ENCODE data around the gene PHC2.

PHC2 gene

DNA sequence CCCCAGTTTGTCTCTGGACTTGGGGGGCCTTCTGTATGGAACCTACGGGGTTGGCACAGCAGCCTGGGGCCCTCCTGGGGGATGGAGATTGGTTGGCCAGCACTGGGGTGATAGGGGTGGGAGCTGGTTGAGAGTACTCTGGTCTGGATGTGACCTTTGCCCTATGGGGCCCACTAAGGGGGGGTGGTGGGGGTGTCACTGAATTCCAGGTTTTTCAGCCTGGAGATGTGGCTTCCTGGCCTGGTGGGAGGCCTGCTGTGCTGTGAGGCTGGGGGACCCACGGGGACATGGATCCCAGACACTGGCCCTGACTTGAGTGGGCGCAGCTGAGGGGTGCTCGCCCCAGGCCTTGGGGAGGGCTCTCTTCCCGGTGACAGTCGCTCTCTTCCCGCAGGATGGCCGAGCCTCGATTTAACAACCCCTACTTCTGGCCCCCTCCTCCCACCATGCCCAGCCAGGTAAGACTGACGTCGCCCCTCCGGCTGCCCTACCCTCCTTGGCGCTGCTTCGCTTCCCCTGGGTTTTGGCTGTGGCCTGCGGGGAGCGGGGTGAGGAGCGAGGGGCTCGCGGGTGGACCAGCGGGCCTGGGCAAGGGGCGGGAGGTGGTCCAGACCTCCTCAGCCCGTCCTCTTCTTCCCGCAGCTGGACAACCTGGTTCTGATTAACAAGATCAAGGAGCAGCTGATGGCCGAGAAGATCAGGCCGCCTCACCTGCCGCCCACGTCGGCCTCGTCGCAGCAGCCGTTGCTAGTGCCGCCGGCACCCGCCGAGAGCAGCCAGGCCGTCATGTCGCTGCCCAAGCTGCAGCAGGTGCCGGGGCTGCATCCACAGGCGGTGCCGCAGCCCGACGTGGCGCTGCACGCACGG is 155.0 kb downstream of the PHC2 start:
- POLR2A ChIA-PET, result no interaction called here
- no peaks in the 10 kb centered on the region for H3K9me3 ChIP-seq (ENCODE audit: control insufficient read depth, insufficient read depth, low read depth, low read length)
- no peak overlapping the region for H3K4me3 ChIP-seq (ENCODE audit: low read depth, low read length)
- no peak overlapping the region for H3K27ac ChIP-seq (ENCODE audit: extremely low read depth, low read depth, low read length)
- TF ChIP-seq ZNF580 (tag by site-specific recombination; IDR thresholded peaks at IDR 0.05) (no peak), KLF17 (tag by site-specific recombination; IDR thresholded peaks at IDR 0.05) (no peak), REPIN1 (tag by site-specific recombination; IDR thresholded peaks at IDR 0.05; ENCODE audit: low read depth) (no peak), ZSCAN30 (tag by site-specific recombination; IDR thresholded peaks at IDR 0.05) (no peak), ZNF155 (tag by site-specific recombination; IDR thresholded peaks at IDR 0.05) (no peak), SP3 (tag by site-specific recombination; IDR thresholded peaks at IDR 0.05) (no peak), ZNF548 (tag by site-specific recombination; IDR thresholded peaks at IDR 0.05) (no peak), ZBTB26 (tag by site-specific recombination; optimal IDR thresholded peaks at IDR 0.05) (no peak), ZNF549 (tag by site-specific recombination; IDR thresholded peaks at IDR 0.05) (no peak), TCF7L2 (IDR thresholded peaks at IDR 0.05; ENCODE audit: borderline replicate concordance, low read depth, low read length) (no peak), ZNF354C (tag by site-specific recombination; IDR thresholded peaks at IDR 0.05; ENCODE audit: borderline replicate concordance, low read depth) (no peak), MYNN (tag by site-specific recombination; IDR thresholded peaks at IDR 0.05; ENCODE audit: borderline replicate concordance) (no peak), ZNF184 (tag by site-specific recombination; IDR thresholded peaks at IDR 0.05) (no peak), PRDM6 (tag by site-specific recombination; IDR thresholded peaks at IDR 0.05) (no peak)
- TF ChIP-seq, protein P1, sequence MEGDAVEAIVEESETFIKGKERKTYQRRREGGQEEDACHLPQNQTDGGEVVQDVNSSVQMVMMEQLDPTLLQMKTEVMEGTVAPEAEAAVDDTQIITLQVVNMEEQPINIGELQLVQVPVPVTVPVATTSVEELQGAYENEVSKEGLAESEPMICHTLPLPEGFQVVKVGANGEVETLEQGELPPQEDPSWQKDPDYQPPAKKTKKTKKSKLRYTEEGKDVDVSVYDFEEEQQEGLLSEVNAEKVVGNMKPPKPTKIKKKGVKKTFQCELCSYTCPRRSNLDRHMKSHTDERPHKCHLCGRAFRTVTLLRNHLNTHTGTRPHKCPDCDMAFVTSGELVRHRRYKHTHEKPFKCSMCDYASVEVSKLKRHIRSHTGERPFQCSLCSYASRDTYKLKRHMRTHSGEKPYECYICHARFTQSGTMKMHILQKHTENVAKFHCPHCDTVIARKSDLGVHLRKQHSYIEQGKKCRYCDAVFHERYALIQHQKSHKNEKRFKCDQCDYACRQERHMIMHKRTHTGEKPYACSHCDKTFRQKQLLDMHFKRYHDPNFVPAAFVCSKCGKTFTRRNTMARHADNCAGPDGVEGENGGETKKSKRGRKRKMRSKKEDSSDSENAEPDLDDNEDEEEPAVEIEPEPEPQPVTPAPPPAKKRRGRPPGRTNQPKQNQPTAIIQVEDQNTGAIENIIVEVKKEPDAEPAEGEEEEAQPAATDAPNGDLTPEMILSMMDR (tag by site-specific recombination; IDR thresholded peaks at IDR 0.05), result no peak
- CTCF ChIA-PET, result no interaction called here
- no peaks in the 10 kb centered on the region for H3K4me1 ChIP-seq (ENCODE audit: control insufficient read depth, insufficient read depth, low read length)
- peaks cover 0 to 25% of the 10 kb centered on the region in 2 experiments; a peak in 2 of 3 replicates for H3K36me3 ChIP-seq (ENCODE audit: control insufficient read depth in 2 of 2, insufficient read depth in 1 of 2, low read length in 2 of 2)

DNA sequence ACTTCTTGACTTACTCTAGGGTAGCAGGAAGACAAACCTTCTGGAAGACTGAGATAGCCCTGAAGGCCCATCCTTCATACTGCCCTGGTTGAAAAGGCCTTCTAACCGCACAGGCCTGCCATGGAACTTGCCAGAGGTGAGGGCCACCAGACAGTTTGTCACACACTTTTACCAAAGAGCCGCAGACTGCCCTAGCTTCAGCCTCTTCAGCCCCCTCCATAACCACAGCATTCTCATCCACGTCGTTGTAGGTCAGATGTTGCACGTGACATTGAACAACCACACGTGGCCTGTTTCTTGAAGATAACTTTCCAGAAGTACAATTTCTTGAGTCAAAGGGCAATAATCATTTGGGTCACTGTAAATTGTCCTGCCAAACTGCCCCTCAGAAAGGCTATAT is 155.7 kb downstream of the PHC2 start:
- H3K36me3 ChIP-seq (ENCODE audit: control insufficient read depth in 2 of 2, insufficient read depth in 1 of 2, low read length in 2 of 2), result peaks cover 0 to 18% of the 10 kb centered on the region in 2 experiments; a peak in 2 of 3 replicates
- ChIA-PET CTCF (interaction anchor here (1.3 kb wide), 1 partner anchor 148 kb away, joined by 3 read pairs; no protein-coding TSS in a partner anchor), POLR2A (interaction anchor here (1.7 kb wide), 1 partner anchor 10 kb away, joined by 5 read pairs; no protein-coding TSS in a partner anchor)
- H3K4me3 ChIP-seq (ENCODE audit: low read depth, low read length), result no peak overlapping the region
- no peak overlapping the region for H3K27ac ChIP-seq (ENCODE audit: extremely low read depth, low read depth, low read length)
- no peaks in the 10 kb centered on the region for H3K4me1 ChIP-seq (ENCODE audit: control insufficient read depth, insufficient read depth, low read length)
- no peaks in the 10 kb centered on the region for H3K9me3 ChIP-seq (ENCODE audit: control insufficient read depth, insufficient read depth, low read depth, low read length)
- TF ChIP-seq ZNF280D (tag by site-specific recombination; IDR thresholded peaks at IDR 0.05), result no peak
- TF ChIP-seq ZNF488 (tag by site-specific recombination; IDR thresholded peaks at IDR 0.05), result no peak
- TF ChIP-seq KLF16 (tag by site-specific recombination; IDR thresholded peaks at IDR 0.05), result no peak
- no peak for TF ChIP-seq ZNF514 (tag by site-specific recombination; IDR thresholded peaks at IDR 0.05)
- no peak for TF ChIP-seq ZNF341 (tag by site-specific recombination; IDR thresholded peaks at IDR 0.05; ENCODE audit: low read depth)
- no peak for TF ChIP-seq ZNF677 (tag by site-specific recombination; IDR thresholded peaks at IDR 0.05)
- TF ChIP-seq ZNF580 (tag by site-specific recombination; IDR thresholded peaks at IDR 0.05), result no peak
- no peak for TF ChIP-seq SCRT2 (tag by site-specific recombination; IDR thresholded peaks at IDR 0.05)
- no peak for TF ChIP-seq KLF7 (tag by site-specific recombination; IDR thresholded peaks at IDR 0.05; ENCODE audit: borderline replicate concordance)
